ENCODE results near the gene ZSCAN29.
A peak's percentile ranks its signal among the peaks of the same experiment; 100 is the strongest.
"Not testable (repeated sequence)": the region's sequence is repeated elsewhere in the genome, so short reads cannot be mapped to it uniquely, and the experiment has no call there.

Gene ZSCAN29

GRCh38 chr15:43370975-43371974 is at the start of gene ZSCAN29, which contains the start of gene TUBGCP4:
TSS of gene ZSCAN29 (minus strand) at chr15:43371043. CDS start at chr15:43369913, 1,130 bp downstream.
TSS of gene TUBGCP4 (plus strand) at chr15:43371101. CDS start at chr15:43371355, 254 bp downstream.
- H3K27ac Mint-ChIP-seq = peak within 1 kb of the TSS; percentile 91
- peaks cover 12% of the 10 kb centered on the region for H3K9me3 Mint-ChIP-seq
- peak within 1 kb of the TSS; percentile 92 for H3K4me3 Mint-ChIP-seq
- peaks cover 60% of the 10 kb centered on the region for H3K4me1 Mint-ChIP-seq
- peaks cover 31% of the 10 kb centered on the region for H3K36me3 Mint-ChIP-seq
- no peaks in the 10 kb centered on the region for H3K27me3 Mint-ChIP-seq

DNA sequence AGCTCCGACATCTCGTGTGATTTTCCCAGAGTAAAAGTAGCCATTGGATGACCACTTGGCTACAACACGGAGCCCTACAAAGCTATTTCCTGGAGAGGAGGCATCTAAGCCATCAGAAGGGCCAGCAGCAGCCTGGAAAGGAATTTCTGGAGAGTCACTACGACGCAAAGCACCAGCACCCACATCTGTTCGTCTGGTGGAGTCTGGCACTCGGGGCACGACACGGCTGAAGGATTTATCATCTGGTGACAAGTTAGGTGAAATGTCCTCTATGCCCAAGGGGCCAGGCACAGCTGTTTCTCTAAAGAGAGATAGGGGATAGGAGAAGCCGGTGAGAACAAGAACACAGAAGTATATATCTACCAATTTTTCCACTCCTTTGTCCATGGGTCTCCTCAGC is 49.6 kb upstream of the ZSCAN29 start:
- no peak overlapping the region for H3K27ac Mint-ChIP-seq
- peaks cover 17% of the 10 kb centered on the region for H3K4me1 Mint-ChIP-seq
- H3K36me3 Mint-ChIP-seq = peaks cover 31% of the 10 kb centered on the region
- H3K27me3 Mint-ChIP-seq = no peaks in the 10 kb centered on the region
- H3K4me3 Mint-ChIP-seq = no peak overlapping the region
- no peaks in the 10 kb centered on the region for H3K9me3 Mint-ChIP-seq

GRCh38 chr15:43414196-43414595 is 43.4 kb upstream of the ZSCAN29 start:
- Mint-ChIP-seq H3K36me3 (peaks cover 27% of the 10 kb centered on the region), H3K27ac (no peak overlapping the region), H3K27me3 (no peaks in the 10 kb centered on the region), H3K4me3 (no peak overlapping the region), H3K9me3 (no peaks in the 10 kb centered on the region), H3K4me1 (no peaks in the 10 kb centered on the region)

DNA sequence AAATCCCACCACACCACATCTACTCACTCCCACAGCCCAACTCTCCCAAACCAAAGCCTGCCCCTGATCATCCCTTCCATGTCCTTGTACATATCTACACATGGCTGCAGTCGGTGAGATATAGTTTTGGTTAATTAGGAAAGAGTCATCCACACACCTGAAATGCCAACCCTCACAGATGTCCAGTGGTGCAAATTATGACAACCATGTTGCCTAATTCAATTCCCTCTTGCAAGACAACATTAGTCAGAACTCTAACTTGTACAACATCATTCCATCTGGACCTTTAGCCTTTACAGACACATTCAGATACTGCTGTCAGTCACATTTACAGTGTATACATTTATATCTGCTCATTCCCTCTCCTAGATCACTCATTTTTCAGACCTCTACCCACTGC is 41.3 kb upstream of the ZSCAN29 start:
- H3K27ac Mint-ChIP-seq = peak overlapping the region; percentile 63

DNA sequence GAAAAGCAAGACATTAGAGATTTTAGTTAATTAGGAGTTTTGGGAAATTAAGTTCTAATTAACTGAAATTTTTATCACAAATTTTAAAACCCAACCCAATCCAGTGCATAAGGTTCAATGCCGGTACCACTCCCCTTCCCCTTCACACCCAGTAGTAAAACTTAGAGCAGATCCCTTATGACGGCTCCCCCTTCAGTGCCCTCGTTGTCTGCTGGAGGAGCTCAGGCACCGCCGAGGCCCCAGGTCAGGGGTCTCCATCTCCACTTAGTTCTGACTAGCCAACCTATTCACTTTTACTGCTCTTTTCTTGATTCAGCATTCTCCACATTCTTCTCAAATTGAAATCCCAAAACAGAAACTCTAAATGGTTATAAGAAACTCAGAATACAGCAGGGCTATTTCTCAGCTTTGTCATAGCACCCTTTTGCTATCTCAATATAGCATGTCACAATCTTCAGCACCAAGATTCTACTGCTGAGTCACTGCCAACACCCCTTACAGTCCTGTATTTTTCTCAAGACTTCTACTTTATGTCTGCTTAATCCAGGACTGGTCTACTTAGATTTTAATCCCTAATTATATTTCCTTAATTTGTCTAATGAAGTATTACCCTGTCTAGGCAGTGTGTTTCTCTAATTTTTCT is 39.9 kb upstream of the ZSCAN29 start:
- no peaks in the 10 kb centered on the region for H3K27me3 Mint-ChIP-seq
- H3K9me3 Mint-ChIP-seq = no peaks in the 10 kb centered on the region
- no peaks in the 10 kb centered on the region for H3K4me1 Mint-ChIP-seq
- no peak overlapping the region for H3K27ac Mint-ChIP-seq
- no peak overlapping the region for H3K4me3 Mint-ChIP-seq
- peaks cover 25% of the 10 kb centered on the region for H3K36me3 Mint-ChIP-seq

More for the DNA sequence above, 41.3 kb upstream of the ZSCAN29 start:
- H3K4me3 Mint-ChIP-seq = no peak overlapping the region
- peaks cover 24% of the 10 kb centered on the region for H3K36me3 Mint-ChIP-seq
- H3K4me1 Mint-ChIP-seq = no peaks in the 10 kb centered on the region
- H3K27me3 Mint-ChIP-seq = no peaks in the 10 kb centered on the region
- H3K9me3 Mint-ChIP-seq = no peaks in the 10 kb centered on the region

GRCh38 chr15:43408789-43409188 is 37.9 kb upstream of the ZSCAN29 start:
- peaks cover 4% of the 10 kb centered on the region for H3K4me1 Mint-ChIP-seq
- no peak overlapping the region for H3K27ac Mint-ChIP-seq
- no peak overlapping the region for H3K4me3 Mint-ChIP-seq
- H3K9me3 Mint-ChIP-seq = no peaks in the 10 kb centered on the region
- no peaks in the 10 kb centered on the region for H3K27me3 Mint-ChIP-seq
- H3K36me3 Mint-ChIP-seq = peaks cover 28% of the 10 kb centered on the region

GRCh38 chr15:43406808-43407207 is 36.0 kb upstream of the ZSCAN29 start:
- Mint-ChIP-seq H3K4me3 (no peak overlapping the region), H3K4me1 (peaks cover 7% of the 10 kb centered on the region), H3K27me3 (no peaks in the 10 kb centered on the region), H3K36me3 (peaks cover 20% of the 10 kb centered on the region), H3K27ac (no peak overlapping the region), H3K9me3 (no peaks in the 10 kb centered on the region)

GRCh38 chr15:43406189-43406588 is 35.3 kb upstream of the ZSCAN29 start:
- Mint-ChIP-seq H3K9me3 (no peaks in the 10 kb centered on the region), H3K36me3 (peaks cover 23% of the 10 kb centered on the region), H3K4me3 (no peak overlapping the region), H3K27me3 (no peaks in the 10 kb centered on the region), H3K4me1 (peaks cover 7% of the 10 kb centered on the region), H3K27ac (peak overlapping the region; percentile 4)

DNA sequence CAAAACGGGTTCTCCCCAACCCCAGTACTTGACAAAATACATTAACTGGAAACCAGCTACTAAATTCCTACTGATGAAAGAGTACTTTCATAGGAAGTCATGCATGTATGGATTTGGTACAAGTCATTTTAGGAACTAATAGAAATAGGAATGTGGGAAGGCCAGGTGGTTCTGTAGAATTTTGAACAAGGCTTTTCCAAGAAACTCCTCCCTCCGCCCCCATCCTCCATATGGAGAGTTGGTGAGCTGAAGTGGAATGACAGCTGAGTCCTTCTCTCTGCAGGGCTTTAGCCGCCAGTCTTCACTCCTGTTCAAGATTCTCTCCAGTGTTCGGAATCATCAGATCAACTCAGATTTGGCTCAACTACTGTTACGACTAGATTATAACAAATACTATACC is 33.3 kb upstream of the ZSCAN29 start:
- H3K4me1 Mint-ChIP-seq = peaks cover 7% of the 10 kb centered on the region
- H3K4me3 Mint-ChIP-seq = no peak overlapping the region
- H3K27ac Mint-ChIP-seq = no peak overlapping the region
- H3K27me3 Mint-ChIP-seq = no peaks in the 10 kb centered on the region
- H3K9me3 Mint-ChIP-seq = no peaks in the 10 kb centered on the region
- H3K36me3 Mint-ChIP-seq = peaks cover 24% of the 10 kb centered on the region

DNA sequence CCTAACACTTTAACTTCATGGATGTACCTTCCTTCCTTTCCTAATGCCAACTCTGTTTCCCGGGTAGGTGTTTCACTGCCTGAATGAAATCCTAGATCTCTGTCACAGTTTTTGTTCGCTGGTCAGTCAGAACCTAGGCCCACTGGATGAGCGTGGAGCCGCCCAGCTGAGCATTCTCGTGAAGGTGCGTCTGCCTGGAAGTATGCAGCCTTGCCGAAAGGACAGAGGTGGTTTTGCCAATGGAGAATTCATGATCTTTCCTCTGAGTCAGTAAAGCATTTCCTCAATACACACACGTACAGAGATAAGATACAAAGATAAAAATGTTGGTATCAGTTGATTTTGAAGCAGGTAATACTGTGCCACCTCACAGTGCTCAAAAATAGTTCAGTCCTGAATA is 32.8 kb upstream of the ZSCAN29 start:
- Mint-ChIP-seq H3K9me3 (no peaks in the 10 kb centered on the region), H3K4me3 (no peak overlapping the region), H3K36me3 (peaks cover 19% of the 10 kb centered on the region), H3K4me1 (peaks cover 7% of the 10 kb centered on the region), H3K27ac (peak overlapping the region; percentile 24), H3K27me3 (no peaks in the 10 kb centered on the region)

DNA sequence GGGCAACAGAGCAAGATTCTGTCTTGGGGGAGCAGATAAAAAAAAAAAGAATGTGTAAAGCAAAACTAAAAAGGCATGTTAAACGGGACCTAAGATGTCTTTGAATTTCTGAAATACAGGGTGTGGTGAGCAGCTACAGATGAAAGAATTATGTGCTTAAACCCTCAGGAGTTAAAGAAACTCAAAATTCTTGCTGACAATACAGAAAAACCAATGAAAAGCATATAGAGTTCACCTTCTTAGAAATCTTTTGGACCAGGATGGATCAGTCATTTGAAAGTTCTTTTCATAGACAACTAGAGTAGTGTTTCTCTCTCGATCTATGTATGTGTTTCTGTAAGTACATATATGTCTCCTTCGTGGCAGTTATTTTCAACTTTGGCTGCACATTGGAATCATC is 31.4 kb upstream of the ZSCAN29 start:
- no peaks in the 10 kb centered on the region for H3K27me3 Mint-ChIP-seq
- peaks cover 7% of the 10 kb centered on the region for H3K4me1 Mint-ChIP-seq
- H3K4me3 Mint-ChIP-seq = no peak overlapping the region
- H3K9me3 Mint-ChIP-seq = no peaks in the 10 kb centered on the region
- H3K27ac Mint-ChIP-seq = no peak overlapping the region
- peaks cover 19% of the 10 kb centered on the region for H3K36me3 Mint-ChIP-seq

DNA sequence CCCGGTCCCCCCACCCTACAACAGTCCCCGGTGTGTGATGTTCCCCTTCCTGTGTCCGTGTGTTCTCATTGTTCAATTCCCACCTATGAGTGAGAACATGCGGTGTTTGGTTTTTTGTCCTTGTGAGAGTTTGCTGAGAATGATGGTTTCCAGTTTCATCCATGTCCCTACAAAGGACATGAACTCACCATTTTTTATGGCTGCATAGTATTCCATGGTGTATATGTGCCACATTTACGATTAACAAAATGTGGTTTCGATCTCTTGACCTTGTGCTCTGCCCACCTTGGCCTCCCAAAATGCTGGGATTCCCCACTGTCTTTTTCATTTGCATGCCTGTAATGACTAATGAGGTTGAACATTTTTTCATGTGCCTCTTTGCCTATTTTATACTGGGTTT is 22.7 kb upstream of the ZSCAN29 start:
- not testable (repeated sequence) for H3K4me1 Mint-ChIP-seq, H3K4me3 Mint-ChIP-seq, H3K9me3 Mint-ChIP-seq, H3K27ac Mint-ChIP-seq, H3K27me3 Mint-ChIP-seq
- peaks cover 25% of the 10 kb centered on the region for H3K36me3 Mint-ChIP-seq

DNA sequence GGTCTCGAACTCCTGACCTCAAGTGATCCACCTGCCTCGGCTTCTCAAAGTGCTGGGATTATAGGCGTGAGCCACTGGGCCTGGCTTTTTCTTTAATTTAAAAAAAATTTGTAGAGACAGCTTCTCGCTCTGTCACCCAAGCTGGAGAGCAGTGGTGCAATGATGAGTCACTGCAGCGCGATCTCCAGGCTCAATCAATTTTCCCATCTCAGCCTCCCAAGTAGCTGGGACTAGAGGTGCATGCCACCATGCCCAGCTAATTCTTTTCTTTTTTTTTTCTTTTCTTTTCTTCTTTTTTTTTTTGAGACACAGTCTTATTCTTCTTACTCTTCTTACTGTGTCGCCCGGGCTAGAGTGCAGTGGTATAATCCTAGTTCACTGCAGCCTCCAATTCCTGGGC is 19.9 kb upstream of the ZSCAN29 start:
- Mint-ChIP-seq H3K27me3 (no peaks in the 10 kb centered on the region), H3K27ac (no peak overlapping the region), H3K9me3 (no peaks in the 10 kb centered on the region), H3K36me3 (peaks cover 27% of the 10 kb centered on the region), H3K4me1 (no peaks in the 10 kb centered on the region), H3K4me3 (no peak overlapping the region)

- Mint-ChIP-seq H3K27me3 (no peaks in the 10 kb centered on the region), H3K4me3 (no peak overlapping the region), H3K27ac (no peak overlapping the region), H3K4me1 (no peaks in the 10 kb centered on the region), H3K9me3 (no peaks in the 10 kb centered on the region), H3K36me3 (peaks cover 38% of the 10 kb centered on the region)
Measured at GRCh38 chr15:43383070-43383469, 12.2 kb upstream of the ZSCAN29 start.

DNA sequence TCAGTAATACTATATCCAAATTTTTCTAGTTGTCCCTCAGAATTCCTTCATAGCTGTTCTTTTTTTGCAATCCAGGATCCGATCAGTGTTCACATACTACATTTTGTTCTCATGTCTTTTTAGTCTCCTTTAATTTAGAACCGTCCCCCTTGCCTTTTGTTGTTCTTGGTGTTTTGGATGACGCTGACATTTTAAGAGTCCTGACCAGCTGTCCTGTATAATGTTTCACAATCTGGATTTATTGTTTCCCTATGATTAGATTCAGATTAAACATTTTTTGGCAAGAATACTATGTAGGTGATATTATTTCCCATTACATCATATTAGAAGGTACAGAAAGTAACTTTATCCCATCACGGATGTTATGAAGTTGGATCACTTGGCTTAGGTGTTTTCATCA is 11.5 kb upstream of the ZSCAN29 start:
- H3K4me1 Mint-ChIP-seq = no peaks in the 10 kb centered on the region
- H3K4me3 Mint-ChIP-seq = no peak overlapping the region
- no peaks in the 10 kb centered on the region for H3K9me3 Mint-ChIP-seq
- no peaks in the 10 kb centered on the region for H3K27me3 Mint-ChIP-seq
- no peak overlapping the region for H3K27ac Mint-ChIP-seq
- H3K36me3 Mint-ChIP-seq = peaks cover 44% of the 10 kb centered on the region

DNA sequence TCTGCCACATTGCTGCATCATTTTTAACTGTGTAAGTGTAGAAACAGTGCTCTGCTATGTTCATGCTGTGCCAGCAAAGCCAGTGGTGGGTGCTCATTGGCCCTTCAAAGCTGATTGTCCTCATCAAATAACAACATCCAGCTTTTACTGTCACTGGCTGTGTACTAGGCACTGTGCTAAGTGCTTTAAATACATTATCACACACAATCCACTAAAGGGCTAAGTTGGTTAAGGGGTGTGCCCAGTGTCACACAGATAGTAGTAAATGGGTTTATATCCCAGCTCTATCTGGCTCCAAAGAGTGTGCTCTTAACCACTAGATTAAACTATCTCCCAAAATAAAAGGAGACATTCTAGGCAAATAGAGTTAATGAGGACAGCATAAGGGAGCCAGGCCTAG is 7.8 kb upstream of the ZSCAN29 start:
- no peaks in the 10 kb centered on the region for H3K27me3 Mint-ChIP-seq
- no peaks in the 10 kb centered on the region for H3K9me3 Mint-ChIP-seq
- H3K4me3 Mint-ChIP-seq = no peak overlapping the region
- H3K4me1 Mint-ChIP-seq = peaks cover 11% of the 10 kb centered on the region
- H3K27ac Mint-ChIP-seq = no peak overlapping the region
- H3K36me3 Mint-ChIP-seq = peaks cover 22% of the 10 kb centered on the region
